ENCODE measurements around the gene RCCD1. TPM values are rescaled to one million over a fixed set of nuclear protein-coding genes. Genes with fewer than 3 reads are reported as not detected.

RCCD1 gene
- total and polyA plus RNA-seq, 2 of the 8 experiments (the other 6 are each of a cell fraction or from before 2014, with no cell fraction given): 9.9 to 18.8 TPM

DNA sequence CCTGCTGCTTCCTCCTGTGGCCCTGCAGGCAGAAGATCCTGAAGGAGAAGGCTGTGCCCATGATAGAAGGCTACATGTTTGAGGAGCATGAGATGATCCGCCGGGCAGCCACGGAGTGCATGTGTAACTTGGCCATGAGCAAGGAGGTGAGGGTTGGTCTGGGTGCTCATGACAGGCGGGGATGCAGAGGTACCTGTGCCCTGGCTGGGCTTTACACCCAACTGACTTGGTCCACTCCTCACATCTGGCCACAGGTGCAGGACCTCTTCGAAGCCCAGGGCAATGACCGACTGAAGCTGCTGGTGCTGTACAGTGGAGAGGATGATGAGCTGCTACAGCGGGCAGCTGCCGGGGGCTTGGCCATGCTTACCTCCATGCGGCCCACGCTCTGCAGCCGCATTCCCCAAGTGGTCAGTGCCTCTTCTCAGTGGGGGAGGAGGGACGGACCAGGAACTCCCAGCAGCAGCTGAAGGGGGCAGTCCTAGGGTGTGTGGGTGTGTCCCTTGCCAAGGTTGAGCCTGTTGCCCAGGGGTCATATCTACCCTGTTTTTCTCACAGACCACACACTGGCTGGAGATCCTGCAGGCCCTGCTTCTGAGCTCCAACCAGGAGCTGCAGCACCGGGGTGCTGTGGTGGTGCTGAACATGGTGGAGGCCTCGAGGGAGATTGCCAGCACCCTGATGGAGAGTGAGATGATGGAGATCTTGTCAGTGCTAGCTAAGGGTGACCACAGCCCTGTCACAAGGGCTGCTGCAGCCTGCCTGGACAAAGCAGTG lies 1.6 kb upstream of the RCCD1 start:
- peaks cover 0 to 5% of the 10 kb centered on the region in 2 experiments for H4K20me1 ChIP-seq (replicated peaks in 1 of 2; ENCODE audit: control insufficient read depth in 1 of 2, insufficient read depth in 2 of 2, low read length in 2 of 2)
- H4K8ac ChIP-seq (ENCODE audit: extremely low read depth, insufficient read depth, low read length): no peak overlapping the region
- DNase-seq (ENCODE audit: low read depth in 1 of 2, low spot score in 2 of 2) (no peak), FAIRE-seq (no peak)
- H2BK20ac ChIP-seq (ENCODE audit: low read length): no peak overlapping the region
- H3K9ac ChIP-seq (replicated peaks in 1 of 4; ENCODE audit: extremely low read depth in 1 of 4, low read depth in 3 of 4, low read length in 3 of 4): no peak overlapping the region; a peak in 1 of 7 replicates
- H3K4me1 ChIP-seq (replicated peaks in 1 of 4; ENCODE audit: control insufficient read depth in 3 of 4, insufficient read depth in 4 of 4, low read length in 3 of 4): peaks cover 0 to 15% (median 8%) of the 10 kb centered on the region in 4 experiments; a peak in 6 of 7 replicates
- ChIA-PET POLR2A (ENCODE audit: partially characterized antibody) (interaction anchor here (0.6 to 2.7 kb wide), 5 partner anchors 10 to 74 kb away, joined by 3 to 14 read pairs (median 9); partner anchors contain the start of genes HDDC3, PRC1 and UNC45A), CTCF (ENCODE audit: partially characterized antibody) (interaction anchor here (0.7 to 19.2 kb wide), 7 partner anchors 9 to 1018 kb away, joined by 3 to 306 read pairs (median 5); partner anchors contain the start of genes HDDC3 and UNC45A)
- no peak overlapping the region for H2AK5ac ChIP-seq (ENCODE audit: low read depth, low read length)
- no peak overlapping the region for H3K4me3 ChIP-seq (ENCODE audit: extremely low read depth in 1 of 4, insufficient read depth in 2 of 4, low read depth in 3 of 4, low read length in 4 of 4)
- H4K5ac ChIP-seq (ENCODE audit: insufficient read length, low read depth, low read length): no peak overlapping the region
- H3K14ac ChIP-seq (ENCODE audit: insufficient read length): no peak overlapping the region
- 94% methylated on average over 14 of the region's 14 CpGs; no CpG with 5 or more reads in 1 of the 2 experiments for whole genome bisulfite sequencing, 2 experiments (ENCODE audit: extremely low coverage in 1 of 2, insufficient coverage in 1 of 2, insufficient read length in 1 of 2, insufficient replicate concordance in 2 of 2, low coverage in 1 of 2, low lambda C conversion rate in 2 of 2, missing lambda C conversion rate in 1 of 2)
- H3K36me3 ChIP-seq (ENCODE audit: control insufficient read depth in 2 of 4, insufficient read depth in 4 of 4, low read length in 3 of 4): peaks cover 8 to 43% (median 30%) of the 10 kb centered on the region in 4 experiments
- H2BK120ac ChIP-seq (replicated peaks; ENCODE audit: low read depth, low read length): no peak overlapping the region
- no peak overlapping the region for H2BK5ac ChIP-seq (ENCODE audit: low read depth, low read length)
- no peak overlapping the region for H2AFZ ChIP-seq (ENCODE audit: low read length)
- peaks cover 14% of the 10 kb centered on the region; the same call in 1 of the 2 replicates for H3K23me2 ChIP-seq (ENCODE audit: low read depth, low read length)
- no peak overlapping the region for H3K56ac ChIP-seq (replicated peaks; ENCODE audit: insufficient read length, low read depth, low read length)
- H3K79me1 ChIP-seq (ENCODE audit: low read depth, low read length): peaks cover 3% of the 10 kb centered on the region; the same call in 1 of the 2 replicates
- no peak overlapping the region for H2BK12ac ChIP-seq (ENCODE audit: low read depth, low read length)
- H3K9me3 ChIP-seq (ENCODE audit: insufficient read depth in 2 of 2, low read depth in 1 of 2, low read length in 1 of 2): no peaks in the 10 kb centered on the region
- H4K91ac ChIP-seq (replicated peaks; ENCODE audit: insufficient read length, low read length): no peak overlapping the region
- no peak overlapping the region for H3K18ac ChIP-seq (ENCODE audit: extremely low read depth, low read length)
- no peak overlapping the region for H3K27ac ChIP-seq (ENCODE audit: low read depth, low read length)
- H3K27me3 ChIP-seq (replicated peaks in 1 of 4; ENCODE audit: control insufficient read depth in 3 of 4, extremely low read depth in 1 of 4, insufficient read depth in 3 of 4, low read length in 3 of 4): no peaks in the 10 kb centered on the region
- H3K4ac ChIP-seq (replicated peaks; ENCODE audit: insufficient read length, low read depth, low read length): no peak overlapping the region
- H3K23ac ChIP-seq (ENCODE audit: insufficient read length): no peak overlapping the region
- no peak overlapping the region for H3K4me2 ChIP-seq (ENCODE audit: insufficient read depth in 1 of 2, low read depth in 2 of 2, low read length in 2 of 2)
- H2BK15ac ChIP-seq (ENCODE audit: low read length): no peak overlapping the region
- H3K79me2 ChIP-seq (ENCODE audit: control insufficient read depth in 1 of 2, insufficient read depth in 2 of 2, low read length in 2 of 2): no peaks in the 10 kb centered on the region
- no peak for TF ChIP-seq CBX8 (IDR thresholded peaks at IDR 0.05; ENCODE audit: borderline replicate concordance, low read depth, low read length)
- no peak for TF ChIP-seq USF2 (IDR thresholded peaks at IDR 0.05; ENCODE audit: low read length)
- no peak for TF ChIP-seq ATF3 (IDR thresholded peaks at IDR 0.05; ENCODE audit: insufficient read depth, low read depth, low read length)
- no peak for TF ChIP-seq POLR2AphosphoS5 (IDR thresholded peaks at IDR 0.05; ENCODE audit: low read depth, low read length)
- no peak for TF ChIP-seq POU5F1 (IDR thresholded peaks at IDR 0.05; ENCODE audit: low read depth, low read length)
- TF ChIP-seq ASH2L (IDR thresholded peaks at IDR 0.05; ENCODE audit: low read length): no peak
- TF ChIP-seq SAP30 (IDR thresholded peaks at IDR 0.05; ENCODE audit: insufficient read depth, insufficient replicate concordance, low read length): no peak
- TF ChIP-seq RBBP5 (IDR thresholded peaks at IDR 0.05; ENCODE audit: borderline replicate concordance, low read depth, low read length): no peak
- no peak for TF ChIP-seq RNF2 (IDR thresholded peaks at IDR 0.05; ENCODE audit: borderline replicate concordance, low read depth, low read length, missing control alignments, poor library complexity, severe bottlenecking)

Data from H1 (cell line).